HCT116 (cell line): ENCODE results near the gene IL1R1. TPM values are rescaled to one million over a fixed set of nuclear protein-coding genes. Genes with fewer than 3 reads are reported as not detected.

Source experiments
- ATAC-seq: fragments of 200-7000 bp; cut with Tn5 transposase; 2 replicates; pipeline ENCODE4 v1.9.1; 2020; ENCODE audit warnings: mild to moderate bottlenecking, moderate library complexity
- BruUV-seq: library from RNA; stranded (reverse); fragments of 400-500 nt; replicated peaks from 2 replicates; lab custom pipeline; 2021; lab: Mats Ljungman, UMichigan
- CTCF ChIA-PET: fragments of 300-600 bp; sonication (Branson Sonifier 250); formaldehyde crosslinking; loops from one replicate; lab custom pipeline; 2021; ENCODE audit warnings: antibody characterized with exemption; lab: Charles Lee
- POLR2A ChIA-PET: fragments of 300-600, 350-600 bp; sonication (Branson Sonifier 250); formaldehyde crosslinking; loops from one replicate; lab custom pipeline; 2021; ENCODE audit warnings: antibody characterized with exemption; lab: Charles Lee
- RAD21 ChIA-PET, 2 experiments: fragments of 300-600 bp; sonication (Branson Sonifier 250); formaldehyde crosslinking; loops; one replicate each; lab custom pipeline; 2023; ENCODE audit warnings: low total read pairs in 2 of 2; ENCODE audit not compliant: uncharacterized antibody in 2 of 2, unreplicated experiment in 2 of 2, low non-redundant PET in 1 of 2; lab: Charles Lee
- DNase-seq: peaks from one replicate; pipeline ENCODE4 v3.0.0-alpha.2; 2010; ENCODE audit warnings: low read depth, low spot score
- H2AFZ ChIP-seq: fragments of 200-600 bp; shearing (Covaris generic), sonication (generic); 2 replicates; pipeline ENCODE4 v1.6.1; 2017; ENCODE audit warnings: low read depth, mixed run types, mixed read lengths, antibody characterized with exemption, low read length; ENCODE audit not compliant: poor library complexity, severe bottlenecking
- H3K27ac ChIP-seq: 2 replicates; pipeline ENCODE4 v1.5.1; 2012; ENCODE audit warnings: low read depth, low read length
- H3K27me3 ChIP-seq: fragments of 200-600 bp; sonication (generic); 2 replicates; pipeline ENCODE4 v1.6.1; 2016; ENCODE audit warnings: mixed run types, low read length, mixed read lengths; ENCODE audit not compliant: insufficient read depth
- H3K36me3 ChIP-seq, 2 experiments: fragments of 200-500 bp in 1 of 2; fragments of 200-600 bp in 1 of 2; sonication (Bioruptor generic) in 1 of 2; sonication (generic) in 1 of 2; 2 replicates each; pipeline versions ENCODE4 v1.5.1 to v1.6.1; 2014 to 2016; ENCODE audit warnings: low read length in 2 of 2, inconsistent platforms in 1 of 2, mixed read lengths in 1 of 2, mixed run types in 1 of 2; ENCODE audit not compliant: insufficient read depth in 2 of 2, control insufficient read depth in 1 of 2
- H3K4me1 ChIP-seq, 2 experiments: fragments of 200-600 bp in 1 of 2; sonication (generic) in 1 of 2; 2 replicates each; pipeline versions ENCODE4 v1.5.1 to v1.6.1; 2012 to 2017; ENCODE audit warnings: low read length in 2 of 2, inconsistent platforms in 1 of 2, mild to moderate bottlenecking in 1 of 2, mixed read lengths in 1 of 2, mixed run types in 1 of 2, moderate library complexity in 1 of 2; ENCODE audit not compliant: insufficient read depth in 2 of 2, control insufficient read depth in 1 of 2
- H3K4me2 ChIP-seq: fragments of 200-600 bp; sonication (generic); 2 replicates; pipeline ENCODE4 v1.6.1; 2017; ENCODE audit warnings: mixed run types, low read length, mixed read lengths
- H3K4me3 ChIP-seq, 2 experiments: fragments of 200-600 bp in 1 of 2; sonication (generic) in 1 of 2; replicated peaks in 1 of 2; 2 replicates each; pipeline ENCODE4 v1.5.1; 2011 to 2016; ENCODE audit warnings: low read length in 2 of 2, control low read depth in 1 of 2, low read depth in 1 of 2, mild to moderate bottlenecking in 1 of 2, mixed read lengths in 1 of 2, mixed run types in 1 of 2
- H3K79me2 ChIP-seq: fragments of 200-600 bp; sonication (generic); 2 replicates; pipeline ENCODE4 v1.6.1; 2017; ENCODE audit warnings: mild to moderate bottlenecking, mixed run types, low read length, moderate library complexity, mixed read lengths; ENCODE audit not compliant: insufficient read depth
- H3K9ac ChIP-seq: fragments of 200-600 bp; sonication (generic); 2 replicates; pipeline ENCODE4 v1.6.1; 2016; ENCODE audit warnings: low read length, mixed read lengths
- H3K9me2 ChIP-seq: fragments of 200-600 bp; sonication (generic), shearing (Covaris generic); 2 replicates; pipeline ENCODE4 v1.6.1; 2017; ENCODE audit warnings: mixed run types, mild to moderate bottlenecking, moderate library complexity; ENCODE audit not compliant: insufficient read depth
- H3K9me3 ChIP-seq, 2 experiments: fragments of 200-500 bp in 1 of 2; fragments of 200-600 bp in 1 of 2; sonication (Bioruptor generic) in 1 of 2; sonication (generic) in 1 of 2; 2 replicates each; pipeline ENCODE4 v1.6.1; 2014 to 2017; ENCODE audit warnings: low read length in 2 of 2, mixed read lengths in 2 of 2, inconsistent platforms in 1 of 2, low read depth in 1 of 2, mild to moderate bottlenecking in 1 of 2, mixed run types in 1 of 2, moderate library complexity in 1 of 2; ENCODE audit not compliant: control insufficient read depth in 1 of 2, insufficient read depth in 1 of 2
- H4K20me1 ChIP-seq: fragments of 200-600 bp; sonication (generic), shearing (Covaris generic); 2 replicates; pipeline ENCODE4 v1.6.1; 2017; ENCODE audit warnings: mixed run types, mild to moderate bottlenecking, moderate library complexity; ENCODE audit not compliant: insufficient read depth
- ATF3 ChIP-seq: IDR thresholded peaks from 2 replicates; pipeline ENCODE4 v1.6.1; 2012
- CTCF ChIP-seq, 3 experiments: fragments of 200-600 bp in 1 of 3; sonication (generic) in 1 of 3; IDR thresholded peaks in 2 of 3; conservative IDR thresholded peaks in 1 of 3; 2 replicates each; pipeline ENCODE4 v1.5.1; 2012 to 2017; ENCODE audit warnings: low read depth in 2 of 3, low read length in 2 of 3, antibody characterized with exemption in 1 of 3, borderline replicate concordance in 1 of 3, control low read depth in 1 of 3, mild to moderate bottlenecking in 1 of 3, mixed read lengths in 1 of 3, mixed run types in 1 of 3, moderate library complexity in 1 of 3; ENCODE audit not compliant: insufficient read depth in 1 of 3
- EGR1 ChIP-seq: IDR thresholded peaks from 2 replicates; pipeline ENCODE4 v1.6.1; 2012; ENCODE audit warnings: low read depth
- EZH2 ChIP-seq: fragments of 200-600 bp; sonication (generic); IDR thresholded peaks from 2 replicates; pipeline ENCODE4 v1.6.1; 2017; ENCODE audit warnings: antibody characterized with exemption, mixed run types
- JUND ChIP-seq: IDR thresholded peaks from 2 replicates; pipeline ENCODE4 v1.6.1; 2012
- SIN3A ChIP-seq: IDR thresholded peaks from 2 replicates; pipeline ENCODE4 v1.6.1; 2012; ENCODE audit warnings: low read depth
- SRF ChIP-seq: IDR thresholded peaks from 2 replicates; pipeline ENCODE4 v1.6.1; 2012; ENCODE audit warnings: low read depth
- YY1 ChIP-seq: IDR thresholded peaks from 2 replicates; pipeline ENCODE4 v1.6.1; 2011; ENCODE audit warnings: low read length, low read depth, moderate library complexity, mild to moderate bottlenecking; ENCODE audit not compliant: insufficient replicate concordance; ENCODE audit errors: extremely low read depth
- ZFX ChIP-seq: fragments of 450-650 bp; IDR thresholded peaks from 2 replicates; pipeline ENCODE4 v1.6.1; 2017
- ZNF274 ChIP-seq: fragments of 200-500 bp; sonication (Bioruptor generic); IDR thresholded peaks from 2 replicates; pipeline ENCODE4 v1.6.1; 2014; ENCODE audit warnings: mild to moderate bottlenecking, low read depth, low read length, inconsistent platforms
- intact Hi-C: fragments of 100-400 bp; cut with micrococcal nuclease; formaldehyde crosslinking; loops from 2 replicates; pipeline ENCODE4 v1.10.0; 2022
- total RNA-seq: library from RNA; stranded (reverse); gene quantifications from one replicate; pipeline ENCODE4 v1.2.1, GENCODE V29; 2021; ENCODE audit not compliant: unreplicated experiment
- TF ChIP-seq, protein P1 (sequence below): IDR thresholded peaks from 2 replicates; pipeline ENCODE4 v1.6.1; 2012; ENCODE audit warnings: low read depth
- TF ChIP-seq, protein P2 (sequence below): IDR thresholded peaks from 2 replicates; pipeline ENCODE4 v1.6.1; 2012

Gene IL1R1
- total RNA-seq, 1 experiment from 2014 or later: 5.3 TPM

- TF ChIP-seq, protein P1, sequence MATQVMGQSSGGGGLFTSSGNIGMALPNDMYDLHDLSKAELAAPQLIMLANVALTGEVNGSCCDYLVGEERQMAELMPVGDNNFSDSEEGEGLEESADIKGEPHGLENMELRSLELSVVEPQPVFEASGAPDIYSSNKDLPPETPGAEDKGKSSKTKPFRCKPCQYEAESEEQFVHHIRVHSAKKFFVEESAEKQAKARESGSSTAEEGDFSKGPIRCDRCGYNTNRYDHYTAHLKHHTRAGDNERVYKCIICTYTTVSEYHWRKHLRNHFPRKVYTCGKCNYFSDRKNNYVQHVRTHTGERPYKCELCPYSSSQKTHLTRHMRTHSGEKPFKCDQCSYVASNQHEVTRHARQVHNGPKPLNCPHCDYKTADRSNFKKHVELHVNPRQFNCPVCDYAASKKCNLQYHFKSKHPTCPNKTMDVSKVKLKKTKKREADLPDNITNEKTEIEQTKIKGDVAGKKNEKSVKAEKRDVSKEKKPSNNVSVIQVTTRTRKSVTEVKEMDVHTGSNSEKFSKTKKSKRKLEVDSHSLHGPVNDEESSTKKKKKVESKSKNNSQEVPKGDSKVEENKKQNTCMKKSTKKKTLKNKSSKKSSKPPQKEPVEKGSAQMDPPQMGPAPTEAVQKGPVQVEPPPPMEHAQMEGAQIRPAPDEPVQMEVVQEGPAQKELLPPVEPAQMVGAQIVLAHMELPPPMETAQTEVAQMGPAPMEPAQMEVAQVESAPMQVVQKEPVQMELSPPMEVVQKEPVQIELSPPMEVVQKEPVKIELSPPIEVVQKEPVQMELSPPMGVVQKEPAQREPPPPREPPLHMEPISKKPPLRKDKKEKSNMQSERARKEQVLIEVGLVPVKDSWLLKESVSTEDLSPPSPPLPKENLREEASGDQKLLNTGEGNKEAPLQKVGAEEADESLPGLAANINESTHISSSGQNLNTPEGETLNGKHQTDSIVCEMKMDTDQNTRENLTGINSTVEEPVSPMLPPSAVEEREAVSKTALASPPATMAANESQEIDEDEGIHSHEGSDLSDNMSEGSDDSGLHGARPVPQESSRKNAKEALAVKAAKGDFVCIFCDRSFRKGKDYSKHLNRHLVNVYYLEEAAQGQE: no peak
- TF ChIP-seq EGR1 (no peak), CTCF (IDR thresholded peaks at IDR 0.05 in 2 of 3, conservative IDR thresholded peaks at IDR 0.05 in 1 of 3; ENCODE audit: borderline replicate concordance in 1 of 3, insufficient read depth in 1 of 3, low read depth in 2 of 3, low read length in 2 of 3) (no peak), SIN3A (no peak), EZH2 (no peak), ZNF274 (no peak)
- TF ChIP-seq, protein P2, sequence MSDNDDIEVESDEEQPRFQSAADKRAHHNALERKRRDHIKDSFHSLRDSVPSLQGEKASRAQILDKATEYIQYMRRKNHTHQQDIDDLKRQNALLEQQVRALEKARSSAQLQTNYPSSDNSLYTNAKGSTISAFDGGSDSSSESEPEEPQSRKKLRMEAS: peak; percentile 32; the same call in 1 of the 2 replicates
Observed at GRCh38 chr2:102094917-102095316, 47.6 kb upstream of the IL1R1 start (continued).

- ATAC-seq: no peak
- ChIA-PET CTCF (no interaction called here), POLR2A (no interaction called here), RAD21 (no interaction called here)
- H2AFZ ChIP-seq: peak overlapping the region; percentile 32
- H3K27me3 ChIP-seq: no peaks in the 10 kb centered on the region
- no peak overlapping the region for H3K27ac ChIP-seq
- H3K9me3 ChIP-seq: no peaks in the 10 kb centered on the region
- no TSS peak for BruUV-seq
- no peaks in the 10 kb centered on the region for H4K20me1 ChIP-seq
- H3K4me2 ChIP-seq: no peak overlapping the region
- H3K36me3 ChIP-seq: no peaks in the 10 kb centered on the region
- peaks cover 0 to 7% of the 10 kb centered on the region in 2 experiments; a peak in 2 of 4 replicates for H3K4me1 ChIP-seq
- no peaks in the 10 kb centered on the region for H3K9me2 ChIP-seq
- no peak overlapping the region for H3K4me3 ChIP-seq
- no peaks in the 10 kb centered on the region for H3K79me2 ChIP-seq
- intact Hi-C loops: no loop called here
- DNase-seq: no peak
- no peak overlapping the region for H3K9ac ChIP-seq
- no peak for TF ChIP-seq CTCF (IDR thresholded peaks at IDR 0.05 in 2 of 3, conservative IDR thresholded peaks at IDR 0.05 in 1 of 3; ENCODE audit: borderline replicate concordance in 1 of 3, insufficient read depth in 1 of 3, low read depth in 2 of 3, low read length in 2 of 3)
- no peak for TF ChIP-seq ZFX
- no peak for TF ChIP-seq JUND
- no peak for TF ChIP-seq ATF3
- TF ChIP-seq YY1: no peak
- TF ChIP-seq ZNF274: no peak
- TF ChIP-seq, protein P1: no peak
- no peak for TF ChIP-seq SRF
Observed at GRCh38 chr2:102096103-102096502, 46.4 kb upstream of the IL1R1 start.
